Measurements from ENCODE around the gene ZFHX2.

Gene ZFHX2

GRCh38 chr14:23570806-23571483, 19.4 kb upstream of the ZFHX2 start:
- no peak overlapping the region for H3K27ac ChIP-seq
- TF ChIP-seq CTCF (IDR thresholded peaks at IDR 0.05) = no peak
- no peak for TF ChIP-seq ZFX (IDR thresholded peaks at IDR 0.05; ENCODE audit: borderline replicate concordance)

GRCh38 chr14:23569443-23570151, 18.0 kb upstream of the ZFHX2 start:
- TF ChIP-seq CTCF (IDR thresholded peaks at IDR 0.05) = no peak
- no peak overlapping the region for H3K27ac ChIP-seq

GRCh38 chr14:23568600-23569331, 17.2 kb upstream of the ZFHX2 start:
- H3K27ac ChIP-seq = 0 out of 2 replicates have a peak overlapping the region, but pooled peaks have one; percentile 83
- TF ChIP-seq ZFX (IDR thresholded peaks at IDR 0.05; ENCODE audit: borderline replicate concordance) (no peak), CTCF (IDR thresholded peaks at IDR 0.05) (peak; percentile 34)

- no peak for TF ChIP-seq ZFX (IDR thresholded peaks at IDR 0.05; ENCODE audit: borderline replicate concordance)
- no peak for TF ChIP-seq CTCF (IDR thresholded peaks at IDR 0.05)
- peak overlapping the region; percentile 83 for H3K27ac ChIP-seq
Observed at GRCh38 chr14:23568021-23568599, 16.5 kb upstream of the ZFHX2 start.

- peak within 1 kb of the TSS; percentile 83 for H3K27ac ChIP-seq
- TF ChIP-seq CTCF (IDR thresholded peaks at IDR 0.05) = no peak
- TF ChIP-seq ZFX (IDR thresholded peaks at IDR 0.05; ENCODE audit: borderline replicate concordance) = no peak
Observed at GRCh38 chr14:23567186-23568020, 15.8 kb upstream of the ZFHX2 start, which contains the start of gene AP1G2. AP1G2 (minus strand) TSS chr14:23567791; CDS start chr14:23567314, 477 bp downstream.

GRCh38 chr14:23566778-23567185, 15.2 kb upstream of the ZFHX2 start:
- TF ChIP-seq ZFX (IDR thresholded peaks at IDR 0.05; ENCODE audit: borderline replicate concordance) (no peak), CTCF (IDR thresholded peaks at IDR 0.05) (no peak)
- peak overlapping the region; percentile 83 for H3K27ac ChIP-seq
